Neural cell (in vitro differentiated cells): Measurements from ENCODE around the gene SLC24A3. TPM values are rescaled to one million over a fixed set of nuclear protein-coding genes. Genes with fewer than 3 reads are reported as not detected.

Experiments
- H2AFZ ChIP-seq: fragments of 200-600, 300-800 bp; sonication (generic), shearing (Covaris generic); 2 replicates; pipeline ENCODE4 v1.6.0; 2014; ENCODE audit warnings: low read depth, mild to moderate bottlenecking, antibody characterized with exemption, low read length, moderate library complexity
- H3F3A ChIP-seq: fragments of 200-600 bp; shearing (Covaris generic); 2 replicates; pipeline ENCODE4 v1.6.1; 2016; ENCODE audit warnings: mild to moderate bottlenecking, moderate library complexity, mixed read lengths, antibody characterized with exemption, low read length; ENCODE audit not compliant: insufficient read depth, poor library complexity, severe bottlenecking
- H3K27ac ChIP-seq: fragments of 200-600, 300-800 bp; sonication (generic), shearing (Covaris generic); 2 replicates; pipeline ENCODE4 v1.5.1; 2014; ENCODE audit warnings: mild to moderate bottlenecking, low read length, moderate library complexity
- H3K27me3 ChIP-seq: fragments of 300-800, 200-600 bp; sonication (generic), shearing (Covaris generic); 2 replicates; pipeline ENCODE4 v1.6.0; 2014; ENCODE audit warnings: mild to moderate bottlenecking, low read depth, low read length, moderate library complexity; ENCODE audit not compliant: insufficient read depth
- H3K36me3 ChIP-seq: fragments of 300-800, 200-600 bp; sonication (generic), shearing (Covaris generic); 2 replicates; pipeline ENCODE4 v1.5.1; 2014; ENCODE audit warnings: mild to moderate bottlenecking, antibody characterized with exemption, low read length, moderate library complexity; ENCODE audit not compliant: insufficient read depth
- H3K4me2 ChIP-seq: fragments of 300-800, 200-600 bp; sonication (generic), shearing (Covaris generic); 2 replicates; pipeline ENCODE4 v1.6.0; 2014; ENCODE audit warnings: mild to moderate bottlenecking, low read length
- H3K4me3 ChIP-seq: fragments of 300-800, 200-600 bp; sonication (generic), shearing (Covaris generic); 2 replicates; pipeline ENCODE4 v1.5.1; 2014; ENCODE audit warnings: mild to moderate bottlenecking, low read length, moderate library complexity
- H3K79me2 ChIP-seq: fragments of 200-600 bp; shearing (Covaris generic); replicated peaks from 2 replicates; pipeline ENCODE4 v1.6.0; 2014; ENCODE audit warnings: mild to moderate bottlenecking, low read length, moderate library complexity; ENCODE audit not compliant: insufficient read depth
- H3K9ac ChIP-seq: fragments of 300-800, 200-600 bp; sonication (generic), shearing (Covaris generic); 2 replicates; pipeline ENCODE4 v1.6.1; 2016; ENCODE audit warnings: mild to moderate bottlenecking, low read length, mixed read lengths
- H3K9me2 ChIP-seq: fragments of 200-600 bp; shearing (Covaris generic); 2 replicates; pipeline ENCODE4 v1.6.1; 2016; ENCODE audit warnings: mild to moderate bottlenecking, low read length, mixed read lengths; ENCODE audit not compliant: insufficient read depth
- H3K9me3 ChIP-seq: fragments of 200-600, 300-800 bp; sonication (generic), shearing (Covaris generic); 2 replicates; pipeline ENCODE4 v1.6.1; 2016; ENCODE audit warnings: mild to moderate bottlenecking, mixed run types, low read length, moderate library complexity, mixed read lengths
- H4K20me1 ChIP-seq: fragments of 200-600 bp; shearing (Covaris generic); 2 replicates; pipeline ENCODE4 v1.6.1; 2016; ENCODE audit warnings: mild to moderate bottlenecking, mixed run types; ENCODE audit not compliant: insufficient read depth
- EP300 ChIP-seq: fragments of 450-650 bp; conservative IDR thresholded peaks from 2 replicates; pipeline ENCODE4 v1.6.1; 2014; ENCODE audit warnings: antibody characterized with exemption, mild to moderate bottlenecking, moderate library complexity; ENCODE audit not compliant: poor library complexity, severe bottlenecking
- EZH2 ChIP-seq: fragments of 200-600, 300-800 bp; shearing (Covaris generic), sonication (generic); IDR thresholded peaks from 2 replicates; pipeline ENCODE4 v1.6.1; 2014; ENCODE audit warnings: antibody characterized with exemption, low read length, borderline replicate concordance, mild to moderate bottlenecking; ENCODE audit not compliant: insufficient read depth, poor library complexity, severe bottlenecking
- MXI1 ChIP-seq: fragments of 450-650 bp; conservative IDR thresholded peaks from 2 replicates; pipeline ENCODE4 v1.6.1; 2014; ENCODE audit warnings: antibody characterized with exemption, mild to moderate bottlenecking; ENCODE audit not compliant: poor library complexity, severe bottlenecking
- POLR2AphosphoS5 ChIP-seq: IDR thresholded peaks from 2 replicates; pipeline ENCODE4 v1.6.1; 2012
- RAD21 ChIP-seq: fragments of 450-650 bp; conservative IDR thresholded peaks from 2 replicates; pipeline ENCODE4 v1.6.1; 2014; ENCODE audit warnings: antibody characterized with exemption, mild to moderate bottlenecking, moderate library complexity
- SMC3 ChIP-seq: fragments of 450-650 bp; conservative IDR thresholded peaks from 2 replicates; pipeline ENCODE4 v1.6.1; 2014; ENCODE audit warnings: antibody characterized with exemption, mild to moderate bottlenecking, moderate library complexity; ENCODE audit not compliant: poor library complexity
- TAF1 ChIP-seq: IDR thresholded peaks from 2 replicates; pipeline ENCODE4 v1.6.1; 2012; ENCODE audit warnings: low read depth
- polyA plus RNA-seq: library from polyadenylated mRNA; depleted of rRNA; stranded (reverse); fragments of >200 nt; gene quantifications from 2 replicates; pipeline ENCODE4 v1.2.3, GENCODE V29; 2014
- TF ChIP-seq, protein P1 (sequence below): IDR thresholded peaks from 2 replicates; pipeline ENCODE4 v1.6.1; 2012; ENCODE audit warnings: borderline replicate concordance
- TF ChIP-seq, protein P2 (sequence below): fragments of 450-650 bp; IDR thresholded peaks from 2 replicates; pipeline ENCODE4 v1.5.1; 2014; ENCODE audit warnings: antibody characterized with exemption, mild to moderate bottlenecking, moderate library complexity; ENCODE audit not compliant: poor library complexity, severe bottlenecking

The SLC24A3 gene
- polyA plus RNA-seq, 1 donor from 2014 or later: 6.5 TPM

DNA sequence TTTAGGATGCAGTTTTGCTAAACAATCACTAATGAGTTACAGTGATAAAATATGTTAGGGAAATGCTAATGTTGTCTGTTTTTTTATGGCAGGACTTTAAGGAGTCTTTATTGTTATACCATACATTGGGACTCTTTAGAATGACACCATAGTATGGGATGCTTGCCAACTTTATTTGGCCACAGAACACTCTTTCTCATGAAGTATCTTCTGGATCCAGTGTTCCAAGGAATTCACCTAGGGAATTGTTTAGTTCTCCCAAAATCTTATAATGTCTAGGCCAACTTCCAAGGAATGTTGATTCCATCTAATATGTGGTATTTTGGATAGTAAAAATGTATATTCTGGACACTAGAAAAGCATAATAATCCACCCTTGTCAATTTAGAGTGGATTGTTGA lies 548.9 kb downstream of the SLC24A3 start:
- H3K9me2 ChIP-seq: no peaks in the 10 kb centered on the region
- no peaks in the 10 kb centered on the region for H3K36me3 ChIP-seq
- H4K20me1 ChIP-seq: no peaks in the 10 kb centered on the region
- H3K9me3 ChIP-seq: no peaks in the 10 kb centered on the region
- H3K27me3 ChIP-seq: no peaks in the 10 kb centered on the region
- H3K79me2 ChIP-seq: peaks cover 34% of the 10 kb centered on the region
- peaks cover 6% of the 10 kb centered on the region for H3F3A ChIP-seq
- no peak overlapping the region for H3K4me2 ChIP-seq
- H3K4me3 ChIP-seq: no peak overlapping the region
- no peak for TF ChIP-seq TAF1
- no peak for TF ChIP-seq EP300
- no peak for TF ChIP-seq EZH2
- TF ChIP-seq, protein P1, sequence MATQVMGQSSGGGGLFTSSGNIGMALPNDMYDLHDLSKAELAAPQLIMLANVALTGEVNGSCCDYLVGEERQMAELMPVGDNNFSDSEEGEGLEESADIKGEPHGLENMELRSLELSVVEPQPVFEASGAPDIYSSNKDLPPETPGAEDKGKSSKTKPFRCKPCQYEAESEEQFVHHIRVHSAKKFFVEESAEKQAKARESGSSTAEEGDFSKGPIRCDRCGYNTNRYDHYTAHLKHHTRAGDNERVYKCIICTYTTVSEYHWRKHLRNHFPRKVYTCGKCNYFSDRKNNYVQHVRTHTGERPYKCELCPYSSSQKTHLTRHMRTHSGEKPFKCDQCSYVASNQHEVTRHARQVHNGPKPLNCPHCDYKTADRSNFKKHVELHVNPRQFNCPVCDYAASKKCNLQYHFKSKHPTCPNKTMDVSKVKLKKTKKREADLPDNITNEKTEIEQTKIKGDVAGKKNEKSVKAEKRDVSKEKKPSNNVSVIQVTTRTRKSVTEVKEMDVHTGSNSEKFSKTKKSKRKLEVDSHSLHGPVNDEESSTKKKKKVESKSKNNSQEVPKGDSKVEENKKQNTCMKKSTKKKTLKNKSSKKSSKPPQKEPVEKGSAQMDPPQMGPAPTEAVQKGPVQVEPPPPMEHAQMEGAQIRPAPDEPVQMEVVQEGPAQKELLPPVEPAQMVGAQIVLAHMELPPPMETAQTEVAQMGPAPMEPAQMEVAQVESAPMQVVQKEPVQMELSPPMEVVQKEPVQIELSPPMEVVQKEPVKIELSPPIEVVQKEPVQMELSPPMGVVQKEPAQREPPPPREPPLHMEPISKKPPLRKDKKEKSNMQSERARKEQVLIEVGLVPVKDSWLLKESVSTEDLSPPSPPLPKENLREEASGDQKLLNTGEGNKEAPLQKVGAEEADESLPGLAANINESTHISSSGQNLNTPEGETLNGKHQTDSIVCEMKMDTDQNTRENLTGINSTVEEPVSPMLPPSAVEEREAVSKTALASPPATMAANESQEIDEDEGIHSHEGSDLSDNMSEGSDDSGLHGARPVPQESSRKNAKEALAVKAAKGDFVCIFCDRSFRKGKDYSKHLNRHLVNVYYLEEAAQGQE: no peak
- no peak overlapping the region for H3K27ac ChIP-seq
- no peak overlapping the region for H3K9ac ChIP-seq
- no peak overlapping the region for H2AFZ ChIP-seq

DNA sequence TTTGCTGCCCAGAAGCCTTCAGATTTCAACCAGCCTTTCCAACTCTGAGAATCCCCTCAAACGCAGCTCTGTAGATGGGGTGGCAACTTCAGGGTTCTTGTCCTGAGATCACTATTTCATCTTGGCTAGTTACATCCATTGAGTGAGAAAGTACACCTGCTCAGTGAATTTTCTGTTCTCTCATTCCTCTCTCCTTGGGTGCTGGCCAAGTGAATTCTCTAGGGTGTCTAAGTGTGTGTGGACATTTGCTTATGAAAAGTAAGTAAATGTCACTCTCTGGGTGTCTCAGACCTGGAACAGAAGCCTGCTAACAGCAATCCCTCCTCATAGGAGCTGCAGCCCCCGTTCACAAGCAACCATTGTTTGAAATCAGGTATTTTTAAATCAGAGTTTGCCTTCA lies 549.4 kb downstream of the SLC24A3 start:
- no peaks in the 10 kb centered on the region for H3K9me2 ChIP-seq
- H3K27me3 ChIP-seq: no peaks in the 10 kb centered on the region
- H4K20me1 ChIP-seq: no peaks in the 10 kb centered on the region
- H3K4me2 ChIP-seq: no peak overlapping the region
- no peaks in the 10 kb centered on the region for H3K9me3 ChIP-seq
- no peak overlapping the region for H3K9ac ChIP-seq
- no peak for TF ChIP-seq RAD21
- TF ChIP-seq EZH2: no peak
- TF ChIP-seq EP300: no peak
- no peak for TF ChIP-seq TAF1
- TF ChIP-seq, protein P2, sequence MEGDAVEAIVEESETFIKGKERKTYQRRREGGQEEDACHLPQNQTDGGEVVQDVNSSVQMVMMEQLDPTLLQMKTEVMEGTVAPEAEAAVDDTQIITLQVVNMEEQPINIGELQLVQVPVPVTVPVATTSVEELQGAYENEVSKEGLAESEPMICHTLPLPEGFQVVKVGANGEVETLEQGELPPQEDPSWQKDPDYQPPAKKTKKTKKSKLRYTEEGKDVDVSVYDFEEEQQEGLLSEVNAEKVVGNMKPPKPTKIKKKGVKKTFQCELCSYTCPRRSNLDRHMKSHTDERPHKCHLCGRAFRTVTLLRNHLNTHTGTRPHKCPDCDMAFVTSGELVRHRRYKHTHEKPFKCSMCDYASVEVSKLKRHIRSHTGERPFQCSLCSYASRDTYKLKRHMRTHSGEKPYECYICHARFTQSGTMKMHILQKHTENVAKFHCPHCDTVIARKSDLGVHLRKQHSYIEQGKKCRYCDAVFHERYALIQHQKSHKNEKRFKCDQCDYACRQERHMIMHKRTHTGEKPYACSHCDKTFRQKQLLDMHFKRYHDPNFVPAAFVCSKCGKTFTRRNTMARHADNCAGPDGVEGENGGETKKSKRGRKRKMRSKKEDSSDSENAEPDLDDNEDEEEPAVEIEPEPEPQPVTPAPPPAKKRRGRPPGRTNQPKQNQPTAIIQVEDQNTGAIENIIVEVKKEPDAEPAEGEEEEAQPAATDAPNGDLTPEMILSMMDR: no peak
- TF ChIP-seq POLR2AphosphoS5: no peak
- no peak for TF ChIP-seq MXI1
- TF ChIP-seq, protein P1: no peak
- TF ChIP-seq SMC3: no peak
- H3K27ac ChIP-seq: no peak overlapping the region
- H3K4me3 ChIP-seq: no peak overlapping the region
- peaks cover 5% of the 10 kb centered on the region for H3F3A ChIP-seq
- no peaks in the 10 kb centered on the region for H3K36me3 ChIP-seq
- peaks cover 34% of the 10 kb centered on the region for H3K79me2 ChIP-seq
- H2AFZ ChIP-seq: no peak overlapping the region
